HepG2 (cell line): ENCODE data around the gene DLX6. TPM values are rescaled to one million over a fixed set of nuclear protein-coding genes. Genes with fewer than 3 reads are reported as not detected.

Source experiments
- ARNT ChIP-seq: fragments of 450-650 bp; IDR thresholded peaks from 2 replicates; pipeline ENCODE4 v1.6.1; 2017
- CC2D1A ChIP-seq: sonication (generic); formaldehyde crosslinking; IDR thresholded peaks from 2 replicates; pipeline ENCODE4 v1.8.1; 2023; ENCODE audit warnings: mild to moderate bottlenecking, missing genetic modification reagents
- DR1 ChIP-seq: sonication (generic); formaldehyde crosslinking; IDR thresholded peaks from 2 replicates; pipeline ENCODE4 v1.8.0; 2021; ENCODE audit warnings: mild to moderate bottlenecking, missing genetic modification reagents, inconsistent platforms
- GTF3A ChIP-seq: sonication (generic); formaldehyde crosslinking; conservative IDR thresholded peaks from 2 replicates; pipeline ENCODE4 v1.4.0; 2020; ENCODE audit warnings: mild to moderate bottlenecking, missing genetic modification reagents
- HDAC2 ChIP-seq: sonication (generic); formaldehyde crosslinking; IDR thresholded peaks from 2 replicates; pipeline ENCODE4 v1.4.0; 2020; ENCODE audit warnings: missing genetic modification reagents
- KDM5A ChIP-seq: fragments of 200-600 bp; sonication (generic); IDR thresholded peaks from 2 replicates; pipeline ENCODE4 v1.7.0; 2018; ENCODE audit warnings: antibody characterized with exemption, mild to moderate bottlenecking, low read length, borderline replicate concordance
- KDM5B ChIP-seq: sonication (generic); formaldehyde crosslinking; IDR thresholded peaks from 2 replicates; pipeline ENCODE4 v1.4.0; 2020; ENCODE audit warnings: missing genetic modification reagents, mild to moderate bottlenecking, borderline replicate concordance
- KLF6 ChIP-seq: IDR thresholded peaks from 2 replicates; pipeline ENCODE4 v1.8.0; 2016; ENCODE audit warnings: missing biosample characterization, missing genetic modification reagents
- NAIF1 ChIP-seq: sonication (generic); formaldehyde crosslinking; IDR thresholded peaks from 2 replicates; pipeline ENCODE4 v1.5.0; 2020; ENCODE audit warnings: mild to moderate bottlenecking, missing genetic modification reagents, borderline replicate concordance
- NR1H2 ChIP-seq: sonication (generic); formaldehyde crosslinking; IDR thresholded peaks from 2 replicates; pipeline ENCODE4 v1.8.1; 2022; ENCODE audit warnings: low read depth, missing genetic modification reagents, borderline replicate concordance
- PBX3 ChIP-seq: sonication (generic); formaldehyde crosslinking; IDR thresholded peaks from 2 replicates; pipeline ENCODE4 v1.8.1; 2023; ENCODE audit warnings: missing genetic modification reagents, inconsistent platforms, borderline replicate concordance
- RAD21 ChIP-seq: fragments of 450-650 bp; formaldehyde crosslinking; IDR thresholded peaks from 2 replicates; pipeline ENCODE4 v1.5.0; 2020; ENCODE audit warnings: mild to moderate bottlenecking
- RBM22 ChIP-seq: fragments of 200-400 bp; formaldehyde crosslinking; optimal IDR thresholded peaks from 2 replicates; pipeline ENCODE3; 2017; ENCODE audit warnings: mild to moderate bottlenecking, low read length, moderate library complexity
- REXO4 ChIP-seq: sonication (generic); formaldehyde crosslinking; IDR thresholded peaks from 2 replicates; pipeline ENCODE4 v1.8.0; 2022; ENCODE audit warnings: missing genetic modification reagents, mild to moderate bottlenecking, borderline replicate concordance
- RFXAP ChIP-seq: sonication (generic); formaldehyde crosslinking; IDR thresholded peaks from 2 replicates; pipeline ENCODE4 v1.4.0; 2020; ENCODE audit warnings: missing genetic modification reagents, borderline replicate concordance
- SP140L ChIP-seq: sonication (generic); formaldehyde crosslinking; IDR thresholded peaks from 2 replicates; pipeline ENCODE4 v1.4.0; 2020; ENCODE audit warnings: missing genetic modification reagents, borderline replicate concordance
- THAP11 ChIP-seq: IDR thresholded peaks from 2 replicates; pipeline ENCODE4 v1.6.1; 2016; ENCODE audit warnings: missing biosample characterization, missing genetic modification reagents
- TSC22D2 ChIP-seq: sonication (generic); formaldehyde crosslinking; IDR thresholded peaks from 2 replicates; pipeline ENCODE4 v1.5.1; 2020; ENCODE audit warnings: missing genetic modification reagents, mild to moderate bottlenecking, borderline replicate concordance
- YEATS4 ChIP-seq: sonication (generic); formaldehyde crosslinking; IDR thresholded peaks from 2 replicates; pipeline ENCODE4 v1.4.0; 2020; ENCODE audit warnings: missing genetic modification reagents, borderline replicate concordance
- YY1 ChIP-seq: IDR thresholded peaks from 2 replicates; pipeline ENCODE4 v1.6.1; 2011; ENCODE audit warnings: low read length, low read depth, moderate library complexity, mild to moderate bottlenecking; ENCODE audit not compliant: insufficient read depth, insufficient replicate concordance
- ZNF292 ChIP-seq: sonication (generic); formaldehyde crosslinking; IDR thresholded peaks from 2 replicates; pipeline ENCODE4 v1.8.1; 2022; ENCODE audit warnings: mild to moderate bottlenecking, low read depth, missing genetic modification reagents, borderline replicate concordance
- ZNF335 ChIP-seq: sonication (generic); formaldehyde crosslinking; IDR thresholded peaks from 2 replicates; pipeline ENCODE4 v1.4.0; 2020; ENCODE audit warnings: missing genetic modification reagents
- ZNF607 ChIP-seq: sonication (generic); formaldehyde crosslinking; IDR thresholded peaks from 2 replicates; pipeline ENCODE4 v1.5.1; 2020; ENCODE audit warnings: missing genetic modification reagents, mild to moderate bottlenecking, borderline replicate concordance
- ZNF891 ChIP-seq: sonication (generic); formaldehyde crosslinking; IDR thresholded peaks from 2 replicates; pipeline ENCODE4 v1.5.0; 2020; ENCODE audit warnings: mild to moderate bottlenecking, missing genetic modification reagents
- polyA plus RNA-seq, 8 experiments: library from polyadenylated mRNA; depleted of rRNA in 3 of 8; stranded (reverse) in 7 of 8; unstranded in 1 of 8; fragments of >200 nt; fragmentation: Illumina TruSeq in 4 of 8; extraction: Trizol in 4 of 8; gene quantifications; 2 replicates each; pipeline versions ENCODE4 v1.2.1 to v1.2.3, GENCODE V29; 2011 to 2016; ENCODE audit warnings: low read depth in 4 of 8, missing spikeins in 1 of 8, mixed read lengths in 1 of 8; ENCODE audit not compliant: insufficient read depth in 1 of 8
- total RNA-seq, 5 experiments: library from RNA; depleted of rRNA; stranded (reverse); fragments of >200 nt; fragmentation: Illumina TruSeq; extraction: Trizol; gene quantifications; 2 replicates each; pipeline ENCODE4 v1.2.3, GENCODE V29; 2016; ENCODE audit warnings: low read depth in 1 of 5
- TF ChIP-seq, protein P1 (sequence below): sonication (generic); formaldehyde crosslinking; IDR thresholded peaks from 2 replicates; pipeline ENCODE4 v1.4.0; 2020; ENCODE audit warnings: mild to moderate bottlenecking, missing genetic modification reagents
- TF ChIP-seq, protein P2 (sequence below): sonication (generic); formaldehyde crosslinking; conservative IDR thresholded peaks from 2 replicates; pipeline ENCODE4 v1.4.0; 2020; ENCODE audit warnings: missing genetic modification reagents

DLX6 gene
- total and polyA plus RNA-seq, 2 of the 13 experiments (the other 11 are each of a cell fraction or from before 2014, with no cell fraction given) = 3.5 to 5.5 TPM

DNA sequence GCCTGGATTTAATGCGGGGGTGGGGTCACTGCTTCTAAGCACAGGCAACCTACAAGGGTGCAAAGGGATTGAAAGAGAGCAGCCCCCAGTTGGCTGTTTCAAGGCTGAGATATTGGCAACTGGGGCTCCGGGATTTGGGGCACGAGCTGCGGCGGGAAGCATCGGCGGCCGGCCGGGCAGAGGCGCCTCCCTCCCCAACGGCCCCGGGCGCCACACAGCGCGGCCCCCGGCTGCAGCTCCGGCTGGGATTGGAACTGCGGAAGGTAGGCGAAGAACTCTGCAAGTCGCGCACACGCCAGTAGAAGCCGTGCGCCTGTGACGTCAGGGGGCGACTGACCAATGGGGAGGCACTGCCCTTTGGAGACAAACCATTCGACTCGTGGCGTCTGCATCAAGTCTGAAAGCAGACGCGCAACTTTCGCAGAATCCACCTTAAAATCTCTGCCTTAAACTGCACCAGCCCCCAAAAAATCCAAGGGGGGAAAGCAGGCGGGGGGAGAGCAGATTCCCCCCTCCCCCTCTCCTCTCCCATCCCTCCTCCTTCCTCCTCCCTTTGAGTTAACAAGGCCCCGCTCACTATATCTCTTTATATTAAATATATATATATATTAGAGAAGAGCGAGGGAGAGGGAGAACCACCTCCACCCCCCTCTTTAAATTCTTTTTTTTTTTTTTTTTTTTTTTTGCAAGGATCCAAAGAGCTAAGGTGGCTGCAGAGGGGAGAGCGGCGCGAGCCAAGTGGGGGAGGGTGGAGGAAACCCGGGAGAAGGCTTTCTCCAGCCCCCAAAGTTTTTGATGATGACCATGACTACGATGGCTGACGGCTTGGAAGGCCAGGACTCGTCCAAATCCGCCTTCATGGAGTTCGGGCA is at the start of gene DLX6 (continued):
- TF ChIP-seq, protein P1, sequence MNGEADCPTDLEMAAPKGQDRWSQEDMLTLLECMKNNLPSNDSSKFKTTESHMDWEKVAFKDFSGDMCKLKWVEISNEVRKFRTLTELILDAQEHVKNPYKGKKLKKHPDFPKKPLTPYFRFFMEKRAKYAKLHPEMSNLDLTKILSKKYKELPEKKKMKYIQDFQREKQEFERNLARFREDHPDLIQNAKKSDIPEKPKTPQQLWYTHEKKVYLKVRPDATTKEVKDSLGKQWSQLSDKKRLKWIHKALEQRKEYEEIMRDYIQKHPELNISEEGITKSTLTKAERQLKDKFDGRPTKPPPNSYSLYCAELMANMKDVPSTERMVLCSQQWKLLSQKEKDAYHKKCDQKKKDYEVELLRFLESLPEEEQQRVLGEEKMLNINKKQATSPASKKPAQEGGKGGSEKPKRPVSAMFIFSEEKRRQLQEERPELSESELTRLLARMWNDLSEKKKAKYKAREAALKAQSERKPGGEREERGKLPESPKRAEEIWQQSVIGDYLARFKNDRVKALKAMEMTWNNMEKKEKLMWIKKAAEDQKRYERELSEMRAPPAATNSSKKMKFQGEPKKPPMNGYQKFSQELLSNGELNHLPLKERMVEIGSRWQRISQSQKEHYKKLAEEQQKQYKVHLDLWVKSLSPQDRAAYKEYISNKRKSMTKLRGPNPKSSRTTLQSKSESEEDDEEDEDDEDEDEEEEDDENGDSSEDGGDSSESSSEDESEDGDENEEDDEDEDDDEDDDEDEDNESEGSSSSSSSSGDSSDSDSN = peak; percentile 93
- TF ChIP-seq, protein P2, sequence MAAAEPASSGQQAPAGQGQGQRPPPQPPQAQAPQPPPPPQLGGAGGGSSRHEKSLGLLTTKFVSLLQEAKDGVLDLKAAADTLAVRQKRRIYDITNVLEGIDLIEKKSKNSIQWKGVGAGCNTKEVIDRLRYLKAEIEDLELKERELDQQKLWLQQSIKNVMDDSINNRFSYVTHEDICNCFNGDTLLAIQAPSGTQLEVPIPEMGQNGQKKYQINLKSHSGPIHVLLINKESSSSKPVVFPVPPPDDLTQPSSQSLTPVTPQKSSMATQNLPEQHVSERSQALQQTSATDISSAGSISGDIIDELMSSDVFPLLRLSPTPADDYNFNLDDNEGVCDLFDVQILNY = no peak
- TF ChIP-seq ZNF335 (CRISPR knock-in tag) = no peak
- no peak for TF ChIP-seq CC2D1A (CRISPR knock-in tag)
- TF ChIP-seq KDM5A = no peak; the same call in 1 of the 2 replicates
- peak; percentile 61; the same call in 1 of the 2 replicates for TF ChIP-seq ZNF607 (CRISPR knock-in tag)
- no peak for TF ChIP-seq ARNT
- TF ChIP-seq PBX3 (CRISPR knock-in tag) = no peak
- TF ChIP-seq YY1 = peak; percentile 38
- TF ChIP-seq ZNF891 (CRISPR knock-in tag) = peak; percentile 75; the same call in 1 of the 2 replicates
- TF ChIP-seq YEATS4 = peak; percentile 39; the same call in 1 of the 2 replicates
- TF ChIP-seq DR1 (CRISPR knock-in tag) = peak; percentile 54; the same call in 1 of the 2 replicates
- TF ChIP-seq NR1H2 (CRISPR knock-in tag) = no peak
- no peak for TF ChIP-seq GTF3A (CRISPR knock-in tag)
- TF ChIP-seq NAIF1 (CRISPR knock-in tag) = peak; percentile 90
- no peak for TF ChIP-seq REXO4 (CRISPR knock-in tag)
- peak; percentile 51; the same call in 1 of the 2 replicates for TF ChIP-seq THAP11 (CRISPR knock-in tag)
- TF ChIP-seq RBM22 = peak; percentile 18
- peak; percentile 53; the same call in 1 of the 2 replicates for TF ChIP-seq HDAC2 (CRISPR knock-in tag)
- peak; percentile 62; the same call in 1 of the 2 replicates for TF ChIP-seq KDM5B (CRISPR knock-in tag)
- TF ChIP-seq KLF6 = peak; percentile 69; the same call in 1 of the 2 replicates
- peak; percentile 54; the same call in 1 of the 2 replicates for TF ChIP-seq ZNF292 (CRISPR knock-in tag)
- peak; percentile 93 for TF ChIP-seq RFXAP (CRISPR knock-in tag)
- TF ChIP-seq SP140L (CRISPR knock-in tag) = no peak
- peak; percentile 52 for TF ChIP-seq RAD21 (CRISPR knock-in tag)
- TF ChIP-seq TSC22D2 (CRISPR knock-in tag) = peak; percentile 34; the same call in 1 of the 2 replicates
